Measurements from ENCODE around the gene SEZ6L2.
"Not testable (repeated sequence)": the region's sequence is repeated elsewhere in the genome, so short reads cannot be mapped to it uniquely, and the experiment has no call there.

Gene SEZ6L2

DNA sequence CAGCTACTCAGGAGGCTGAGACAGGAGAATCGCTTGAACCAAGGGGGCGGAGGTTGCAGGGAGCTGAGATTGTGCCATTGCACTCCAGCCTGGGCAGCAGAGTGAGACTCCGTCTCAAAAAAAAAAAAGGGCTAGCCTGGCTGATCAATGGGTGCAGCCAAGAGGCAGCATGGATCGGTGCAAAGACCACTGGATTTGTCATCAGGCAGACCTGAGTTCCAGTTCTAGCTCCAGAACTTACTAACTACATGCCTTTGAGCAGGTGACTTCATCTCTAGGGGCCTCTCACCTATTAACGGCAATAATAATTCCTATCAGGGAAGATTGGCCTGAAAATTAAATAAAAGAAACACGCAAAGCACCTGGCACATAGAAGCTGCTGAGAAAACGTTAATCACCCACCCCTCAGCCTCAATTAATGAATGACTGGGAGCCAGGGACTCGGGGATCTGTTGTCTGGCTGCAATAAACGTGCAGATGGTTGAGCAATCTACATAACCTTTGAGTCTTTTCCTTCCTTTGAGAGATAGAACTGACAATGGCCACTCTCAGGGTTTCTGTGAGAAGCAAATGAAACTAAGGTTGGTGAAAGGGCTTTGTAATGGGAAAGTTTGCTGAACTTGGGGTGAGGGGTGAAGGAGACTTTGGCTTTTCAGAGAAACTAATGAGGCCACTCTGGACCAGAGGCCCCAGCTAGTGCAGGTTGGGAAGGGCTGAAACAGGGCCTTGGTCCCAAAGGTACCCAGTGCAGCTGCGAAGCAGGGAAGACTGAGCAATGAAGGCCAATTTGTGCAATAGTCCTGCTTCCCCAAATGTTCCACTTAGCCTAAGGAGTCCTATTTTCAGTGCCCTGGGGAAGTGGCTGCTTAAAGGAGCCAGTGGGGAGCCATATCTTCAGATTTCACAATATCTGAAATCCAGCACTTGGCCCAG, 7.6 kb downstream of the SEZ6L2 start:
- DNase-seq (ENCODE audit: low read depth) = no peak

DNA sequence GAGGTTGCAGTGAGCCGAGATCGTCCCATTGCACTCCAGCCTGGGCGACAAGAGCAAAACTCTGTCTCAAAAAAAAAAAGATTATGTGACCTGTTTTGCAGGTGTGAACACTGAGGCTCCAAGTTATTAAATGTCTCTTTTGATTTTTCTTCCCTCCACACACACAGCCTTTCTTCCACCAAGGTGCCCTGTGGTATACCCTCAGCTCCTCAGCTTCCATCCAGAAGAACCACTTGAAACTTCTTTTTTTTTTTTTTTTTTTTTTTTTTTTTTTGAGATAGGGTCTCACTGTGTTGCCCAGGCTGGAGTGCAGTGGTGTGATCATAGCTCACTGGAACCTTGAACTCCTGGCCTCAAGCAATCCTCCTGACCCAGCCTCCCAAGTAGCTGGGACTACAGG, 10.0 kb downstream of the SEZ6L2 start:
- not testable (repeated sequence) for DNase-seq (ENCODE audit: low read depth)

DNA sequence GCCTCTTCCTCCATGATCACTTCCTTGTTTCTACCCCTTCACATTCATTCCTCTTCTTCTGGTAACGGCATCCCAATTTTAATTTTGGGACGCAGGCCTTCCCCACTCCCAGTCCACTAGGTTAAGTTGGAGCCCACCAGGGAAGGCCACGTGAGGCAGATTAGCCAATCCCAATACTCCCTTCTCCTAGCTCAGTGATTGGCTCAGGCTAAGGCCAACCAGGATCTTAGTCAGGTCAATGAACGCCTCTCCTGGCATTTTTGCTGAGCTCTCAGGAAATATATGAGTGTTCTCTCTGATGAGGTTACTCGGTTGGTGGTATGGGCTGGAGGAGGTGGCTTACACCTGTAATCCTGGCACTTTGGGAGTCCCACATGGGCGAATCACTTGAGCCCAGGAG, 15.4 kb downstream of the SEZ6L2 start:
- DNase-seq (ENCODE audit: low read depth) = no peak

DNA sequence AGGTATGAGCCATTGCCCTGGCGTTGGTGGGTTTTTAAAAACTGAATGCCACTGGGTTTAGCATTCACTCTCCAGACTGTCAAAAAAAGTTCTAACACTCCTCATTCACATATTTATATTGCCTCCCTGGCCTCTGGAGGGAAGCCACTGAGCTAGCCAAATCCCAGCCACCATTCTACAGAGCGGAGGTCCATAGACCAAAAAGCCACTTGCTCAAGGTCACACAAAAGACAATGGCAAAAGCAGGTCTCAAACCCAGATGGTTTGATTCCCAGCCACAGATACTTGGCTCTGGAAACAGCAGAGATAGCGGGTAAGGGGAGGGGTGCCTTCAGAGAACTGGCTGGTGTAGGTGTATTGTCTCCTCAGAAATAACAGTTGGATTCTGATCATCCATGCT, 18.3 kb downstream of the SEZ6L2 start:
- DNase-seq (ENCODE audit: low read depth) = no peak

DNA sequence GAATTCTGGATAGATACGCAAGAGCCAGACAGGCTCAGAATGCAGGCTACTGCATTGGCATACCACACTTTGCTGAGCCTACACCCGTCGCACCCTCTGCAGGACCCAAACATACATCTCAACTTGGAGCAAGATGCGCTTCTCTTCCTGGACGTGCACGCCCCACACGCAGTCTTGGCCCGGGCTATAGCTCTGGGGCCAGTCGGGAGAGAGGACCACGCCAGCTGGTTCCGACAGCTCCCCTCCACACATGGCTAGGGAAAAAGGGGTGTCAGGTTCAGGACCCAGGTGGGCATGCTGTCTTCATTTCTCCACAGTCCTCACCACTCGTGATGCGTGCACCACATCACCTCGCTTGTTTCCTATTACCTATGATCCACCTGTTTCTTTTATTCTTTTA, 21.2 kb downstream of the SEZ6L2 start:
- no peak for DNase-seq (ENCODE audit: low read depth)

DNA sequence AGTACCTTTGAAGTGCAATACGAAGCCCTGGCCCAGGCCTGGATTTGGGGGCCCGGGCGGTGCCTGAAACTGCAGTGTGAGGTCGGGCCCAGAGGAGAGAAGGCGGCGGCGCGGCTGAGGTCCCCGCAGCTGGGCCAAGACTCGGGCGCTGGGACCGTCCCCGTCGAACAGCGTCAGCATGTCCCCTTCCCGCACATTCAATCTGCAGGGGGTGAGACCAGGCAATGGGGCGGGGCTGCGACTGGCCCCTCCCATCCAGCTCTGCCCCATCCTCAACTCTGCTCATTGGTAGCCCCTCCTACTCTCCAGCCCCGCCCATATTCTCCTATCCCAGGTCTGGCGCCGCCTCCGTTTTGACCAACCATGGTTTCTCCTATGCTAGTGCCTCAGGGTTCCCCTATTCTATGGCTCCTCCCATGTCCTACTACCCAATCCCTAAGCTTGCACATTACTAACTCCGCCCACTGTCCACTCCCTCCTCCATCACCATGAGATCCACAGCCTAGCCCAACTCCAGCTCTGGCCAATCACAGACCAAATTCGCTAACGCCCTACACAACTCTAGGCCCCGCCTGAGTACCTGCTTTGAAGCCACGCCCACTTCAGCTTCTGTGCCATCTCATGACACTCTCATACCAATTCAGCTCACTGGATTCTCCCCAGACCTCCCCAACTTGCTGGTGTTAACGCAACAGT, 21.9 kb downstream of the SEZ6L2 start:
- no peak for DNase-seq (ENCODE audit: low read depth)

- no peak for DNase-seq (ENCODE audit: low read depth)
Measured at GRCh38 chr16:29876594-29877249, 22.6 kb downstream of the SEZ6L2 start.

GRCh38 chr16:29876217-29876593, 23.1 kb downstream of the SEZ6L2 start:
- no peak for DNase-seq (ENCODE audit: low read depth)

GRCh38 chr16:29875206-29875605, 24.1 kb downstream of the SEZ6L2 start:
- DNase-seq (ENCODE audit: low read depth) = no peak

- DNase-seq (ENCODE audit: low read depth) = no peak
Measured at GRCh38 chr16:29873319-29873718, 26.0 kb downstream of the SEZ6L2 start.

DNA sequence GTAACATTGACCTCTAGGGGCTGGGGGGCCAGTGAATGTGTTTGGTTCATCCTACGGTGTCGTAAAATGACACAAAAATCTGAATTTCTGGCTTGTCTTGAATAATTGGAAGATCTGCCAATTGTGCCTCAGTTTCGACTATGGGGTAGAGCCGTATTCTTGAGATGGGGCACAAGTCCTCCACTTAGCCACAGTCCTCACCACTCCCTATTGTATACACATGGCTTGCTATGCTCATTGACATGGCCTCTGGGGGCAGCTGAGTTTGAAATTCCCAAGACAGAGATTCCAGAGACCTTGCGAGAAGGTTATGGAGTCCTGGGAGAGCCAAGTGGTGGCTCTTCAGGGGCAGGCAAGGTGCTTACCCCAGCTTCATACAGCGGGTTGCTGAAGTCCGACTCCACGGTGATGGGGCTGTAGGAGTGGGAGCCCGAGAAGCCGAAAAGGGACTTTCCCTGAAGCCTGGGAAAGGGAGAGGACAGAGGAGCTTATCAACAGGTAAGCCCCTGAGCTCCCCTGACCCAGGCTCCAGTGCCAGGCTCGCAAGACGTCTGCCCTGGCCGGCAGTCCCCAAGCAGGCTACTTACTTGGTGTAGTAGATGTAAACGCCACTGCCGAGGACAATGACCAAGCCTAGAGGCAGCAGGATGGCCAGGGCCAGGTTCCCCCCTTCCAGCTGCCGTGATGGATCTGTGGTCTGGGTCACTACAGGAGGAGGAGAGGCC, 27.4 kb downstream of the SEZ6L2 start:
- DNase-seq (ENCODE audit: low read depth) = no peak

GRCh38 chr16:29869067-29869466, 30.3 kb downstream of the SEZ6L2 start:
- not testable (repeated sequence) for DNase-seq (ENCODE audit: low read depth)

DNA sequence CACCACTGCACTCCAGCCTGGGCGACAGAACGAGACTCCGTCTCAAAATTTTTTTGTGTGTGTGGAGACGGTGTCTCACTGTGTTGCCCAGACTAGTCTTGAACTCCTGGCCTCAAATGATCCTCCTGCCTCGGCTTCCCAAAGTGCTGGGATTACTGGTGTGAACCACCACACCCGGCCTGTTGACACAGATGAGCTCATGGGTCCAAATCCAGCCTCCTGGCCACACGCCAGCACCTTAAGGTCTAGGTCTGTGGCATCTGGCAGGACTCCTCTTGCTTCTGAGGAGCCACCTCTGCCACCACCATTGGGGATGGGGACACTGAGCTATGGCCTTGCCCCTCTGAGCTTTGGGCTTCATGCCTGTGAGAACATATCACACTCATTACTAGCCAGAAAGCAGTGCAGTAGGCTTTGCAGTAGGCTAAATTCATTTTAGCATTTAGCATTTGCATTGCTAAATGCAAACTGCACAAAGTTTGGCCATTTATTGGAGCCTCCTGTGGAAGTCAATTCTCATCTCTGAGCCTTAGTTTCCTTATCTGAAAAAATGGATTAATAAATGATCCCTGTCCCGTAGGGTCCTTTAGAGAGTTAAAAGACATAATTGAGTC, 30.8 kb downstream of the SEZ6L2 start:
- no peak for DNase-seq (ENCODE audit: low read depth)

GRCh38 chr16:29864205-29864604, 35.1 kb downstream of the SEZ6L2 start:
- no peak for DNase-seq (ENCODE audit: low read depth)

GRCh38 chr16:29863669-29863984, 35.7 kb downstream of the SEZ6L2 start:
- no peak for DNase-seq (ENCODE audit: low read depth)

GRCh38 chr16:29862884-29863668, 36.3 kb downstream of the SEZ6L2 start, which contains the start of gene CDIPT:
Gene CDIPT, minus strand, starts transcription at chr16:29863226. Its CDS starts 369 bp downstream, at chr16:29862857.
- DNase-seq (ENCODE audit: low read depth) = peak; percentile 93

DNA sequence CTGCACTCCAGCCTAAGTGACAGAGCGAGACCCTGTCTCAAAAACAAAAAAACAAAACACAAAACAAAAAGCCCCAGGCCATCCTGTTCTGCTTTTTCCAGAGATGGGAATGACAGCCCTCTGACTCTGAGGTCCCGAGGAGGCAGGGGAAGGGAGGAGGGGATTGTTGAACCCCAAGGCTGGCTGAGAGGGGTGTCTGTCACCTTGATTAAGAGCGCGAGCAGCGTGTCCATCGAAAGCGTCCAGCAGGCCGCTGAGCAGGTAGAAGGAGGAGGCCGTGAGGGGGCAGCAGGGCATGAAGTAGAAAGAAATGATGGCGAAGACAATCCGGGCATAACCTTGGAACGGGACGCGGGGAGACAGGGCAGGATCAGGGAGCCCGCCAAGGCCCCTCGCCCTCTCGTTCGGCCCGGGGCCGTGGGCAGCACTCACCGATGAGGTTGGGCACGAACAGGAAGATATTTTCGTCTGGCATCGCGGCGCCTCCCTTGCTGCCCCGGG, 36.9 kb downstream of the SEZ6L2 start:
- DNase-seq (ENCODE audit: low read depth) = no peak

DNA sequence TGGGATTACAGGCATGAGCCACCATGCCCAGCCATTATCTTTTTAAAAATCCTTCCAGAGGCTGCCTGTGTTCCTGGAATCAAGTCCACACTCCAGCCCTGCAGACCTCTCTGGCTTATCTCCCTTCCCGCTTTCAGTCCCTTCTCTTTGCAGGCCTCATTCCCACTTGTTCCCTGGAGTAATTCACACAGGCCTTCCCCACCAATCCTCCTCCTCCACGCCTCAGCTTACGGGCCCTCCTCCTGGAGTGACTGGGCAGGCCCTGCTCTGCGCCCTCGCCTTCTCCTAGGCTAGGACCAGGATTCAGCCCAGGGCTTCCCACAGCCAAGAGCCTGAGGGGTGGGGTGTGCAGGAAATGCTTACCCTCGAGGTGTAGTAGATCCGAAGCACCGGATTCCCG, 39.1 kb downstream of the SEZ6L2 start:
- DNase-seq (ENCODE audit: low read depth) = no peak

GRCh38 chr16:29858974-29859373, 40.4 kb downstream of the SEZ6L2 start:
- DNase-seq (ENCODE audit: low read depth) = no peak

DNA sequence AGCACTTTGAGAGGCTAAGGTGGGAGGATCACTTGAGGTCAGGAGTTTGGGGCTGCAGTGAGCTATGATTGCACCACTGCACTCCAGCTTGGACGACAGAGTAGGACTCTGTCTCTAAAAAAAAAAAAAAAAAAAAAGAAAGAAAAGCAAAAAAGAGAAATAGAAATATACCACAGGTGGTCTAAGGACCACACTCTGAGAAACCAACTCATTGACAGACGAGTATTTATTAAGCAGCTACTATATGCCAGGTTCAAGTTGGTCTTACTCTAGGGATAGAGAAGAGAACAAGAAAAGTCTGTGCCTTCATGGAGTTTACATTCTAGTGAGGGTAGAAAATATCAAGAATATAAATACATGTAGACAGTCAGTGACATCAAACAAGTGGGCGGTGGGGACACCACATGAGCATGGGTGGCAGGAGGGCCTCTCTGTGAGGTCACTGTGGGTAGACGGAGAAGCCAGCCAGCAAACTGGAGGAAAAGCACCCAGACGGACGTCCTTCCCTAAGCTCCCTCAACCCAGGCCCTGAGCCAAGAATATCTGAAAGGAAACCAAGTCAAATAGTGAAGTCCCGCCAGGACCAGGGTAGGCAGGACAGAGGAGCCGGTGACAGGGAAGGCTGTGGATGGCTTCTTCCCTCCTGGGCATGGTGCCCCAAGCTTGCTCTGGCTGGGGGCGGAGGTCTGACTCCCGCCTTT, 41.1 kb downstream of the SEZ6L2 start:
- DNase-seq (ENCODE audit: low read depth) = no peak
